ENCODE results near the gene TTC9B. TPM values are rescaled to one million over a fixed set of nuclear protein-coding genes. Genes with fewer than 3 reads are reported as not detected.

TTC9B gene
- total and polyA plus RNA-seq, 2 of the 4 experiments (the other 2 are of a cell fraction) = not detected

DNA sequence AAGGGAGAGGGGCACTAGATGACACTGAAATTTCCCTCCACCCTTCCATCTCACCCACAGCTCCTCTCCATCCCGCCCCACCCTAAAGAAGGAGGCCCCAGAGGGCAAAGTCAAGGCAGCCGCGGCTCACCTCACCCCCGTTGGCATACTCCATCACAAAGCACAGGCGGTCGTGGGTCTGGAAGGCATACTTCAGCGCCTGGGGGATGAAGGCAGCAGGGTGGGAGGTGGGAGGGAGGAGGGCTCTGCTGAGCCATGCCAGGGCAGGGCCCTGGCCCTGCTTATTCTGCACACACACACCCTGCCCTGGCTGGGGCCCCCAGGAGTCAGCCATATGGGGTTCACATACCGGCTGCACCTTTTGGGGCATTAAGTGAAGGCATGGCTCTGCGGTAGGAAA, 20.6 kb upstream of the TTC9B start:
- H2AK9ac ChIP-seq (replicated peaks; ENCODE audit: low read depth, low read length, poor library complexity) = no peak overlapping the region
- no peak for DNase-seq
- BruUV-seq (replicated peaks) = no TSS peak
- no peak overlapping the region for H2BK120ac ChIP-seq (ENCODE audit: low read depth, low read length)
- H2BK15ac ChIP-seq (ENCODE audit: low read depth, low read length) = no peak overlapping the region
- H4K5ac ChIP-seq (ENCODE audit: low read depth, low read length) = no peak overlapping the region
- no peak for ATAC-seq (ENCODE audit: low read depth)
- H3K14ac ChIP-seq (replicated peaks; ENCODE audit: low read depth, low read length) = no peak overlapping the region
- no peaks in the 10 kb centered on the region; the same call in 1 of the 2 replicates for H4K20me1 ChIP-seq (ENCODE audit: insufficient read depth, low read length)
- no peak overlapping the region for H3K18ac ChIP-seq (ENCODE audit: low read depth, low read length)
- in situ Hi-C loops (cut with MboI; ENCODE audit: low sequenced_read_pairs) = no loop called here
- ChIA-PET CTCF (no interaction called here), POLR2A (ENCODE audit: unreplicated experiment) (no interaction called here)
- WGBS, 2 experiments (ENCODE audit: extremely low coverage in 2 of 2, insufficient read length in 1 of 2) = no CpG with 5 or more reads among the region's 9 CpGs
- no peak overlapping the region for H4K91ac ChIP-seq (ENCODE audit: insufficient read depth, low read depth, low read length)
- H3K27me3 ChIP-seq (ENCODE audit: control insufficient read depth, insufficient read depth, low read length) = no peaks in the 10 kb centered on the region
- H3K23ac ChIP-seq (ENCODE audit: low read depth, low read length) = no peak overlapping the region
- no peak overlapping the region for H3K27ac ChIP-seq (ENCODE audit: insufficient read depth, low read length)
- peaks cover 68% of the 10 kb centered on the region for H3K36me3 ChIP-seq (ENCODE audit: control insufficient read depth, insufficient read depth, low read length)
- H2BK5ac ChIP-seq (ENCODE audit: low read depth, low read length, poor library complexity, severe bottlenecking) = no peak overlapping the region
- dilution Hi-C loops (cut with HindIII; ENCODE audit: low sequenced_read_pairs, unreplicated experiment) = no loop called here
- H2BK20ac ChIP-seq (ENCODE audit: low read depth, low read length) = no peak overlapping the region
- H3K4ac ChIP-seq (ENCODE audit: low read depth, low read length) = no peak overlapping the region
- TF ChIP-seq SMC3 (IDR thresholded peaks at IDR 0.05; ENCODE audit: low read depth, low read length) = no peak
- TF ChIP-seq POLR2A (IDR thresholded peaks at IDR 0.05; ENCODE audit: low read depth, low read length) = no peak
- TF ChIP-seq USF2 (IDR thresholded peaks at IDR 0.05; ENCODE audit: low read depth, low read length) = no peak
- TF ChIP-seq CEBPB (IDR thresholded peaks at IDR 0.05; ENCODE audit: low read depth, low read length) = no peak
- H2AK5ac ChIP-seq (ENCODE audit: low read depth, low read length) = no peak overlapping the region
- H3K9me1 ChIP-seq (ENCODE audit: insufficient read depth, low read length) = no peaks in the 10 kb centered on the region
- no peaks in the 10 kb centered on the region for H3K4me1 ChIP-seq (ENCODE audit: control insufficient read depth, insufficient read depth, low read length)
- H3K9ac ChIP-seq (ENCODE audit: low read depth, low read length) = no peak overlapping the region
- no peak overlapping the region for H2AFZ ChIP-seq (replicated peaks; ENCODE audit: low read length, poor library complexity)
- no peak overlapping the region for H3K4me3 ChIP-seq (ENCODE audit: insufficient read depth, low read depth, low read length)
- H3K79me1 ChIP-seq (ENCODE audit: low read depth in 1 of 2, low read length in 2 of 2) = peaks cover 0 to 12% of the 10 kb centered on the region in 2 experiments; a peak in 2 of 4 replicates
- no peaks in the 10 kb centered on the region for H3K9me3 ChIP-seq (ENCODE audit: control insufficient read depth, insufficient read depth, low read length)
- H3K4me2 ChIP-seq (ENCODE audit: low read depth, low read length) = no peak overlapping the region
- no peak overlapping the region for H4K8ac ChIP-seq (ENCODE audit: low read depth in 2 of 2, low read length in 2 of 2)
- intact Hi-C loops (cut with micrococcal nuclease) = no loop called here
- H3K56ac ChIP-seq (ENCODE audit: extremely low read depth, insufficient read depth, low read length) = no peak overlapping the region
